Neural cell (in vitro differentiated cells): ENCODE measurements around the gene PLXNA2.

ENCODE experiments used
- EP300 ChIP-seq: fragments of 450-650 bp; conservative IDR thresholded peaks from 2 replicates; pipeline ENCODE4 v1.6.1; 2014; ENCODE audit warnings: antibody characterized with exemption, mild to moderate bottlenecking, moderate library complexity; ENCODE audit not compliant: poor library complexity, severe bottlenecking
- EZH2 ChIP-seq: fragments of 200-600, 300-800 bp; shearing (Covaris generic), sonication (generic); IDR thresholded peaks from 2 replicates; pipeline ENCODE4 v1.6.1; 2014; ENCODE audit warnings: antibody characterized with exemption, low read length, borderline replicate concordance, mild to moderate bottlenecking; ENCODE audit not compliant: insufficient read depth, poor library complexity, severe bottlenecking
- POLR2AphosphoS5 ChIP-seq: IDR thresholded peaks from 2 replicates; pipeline ENCODE4 v1.6.1; 2012
- RAD21 ChIP-seq: fragments of 450-650 bp; conservative IDR thresholded peaks from 2 replicates; pipeline ENCODE4 v1.6.1; 2014; ENCODE audit warnings: antibody characterized with exemption, mild to moderate bottlenecking, moderate library complexity
- TAF1 ChIP-seq: IDR thresholded peaks from 2 replicates; pipeline ENCODE4 v1.6.1; 2012; ENCODE audit warnings: low read depth
- TF ChIP-seq, protein P1 (sequence below): fragments of 450-650 bp; IDR thresholded peaks from 2 replicates; pipeline ENCODE4 v1.5.1; 2014; ENCODE audit warnings: antibody characterized with exemption, mild to moderate bottlenecking, moderate library complexity; ENCODE audit not compliant: poor library complexity, severe bottlenecking

DNA sequence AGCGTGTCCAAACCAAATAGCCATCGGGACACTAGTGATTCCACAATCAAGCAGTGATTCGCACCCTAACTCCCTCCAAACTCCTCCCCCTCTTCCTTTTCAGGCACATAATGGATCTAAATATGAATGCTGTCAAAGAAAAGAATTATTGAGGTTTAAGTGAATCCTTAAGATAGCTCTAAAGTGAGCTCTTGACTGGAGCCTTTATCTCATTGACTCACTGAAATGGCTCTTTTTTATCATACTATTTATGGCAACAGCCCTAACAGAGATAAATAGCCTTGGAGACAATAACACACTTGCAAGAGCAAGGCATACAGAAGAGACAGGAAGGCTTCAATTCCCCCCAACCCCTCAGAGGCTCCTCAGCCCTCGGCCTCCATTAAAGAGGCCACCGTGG, 143.3 kb downstream of the PLXNA2 start:
- TF ChIP-seq POLR2AphosphoS5 (peak; percentile 61), RAD21 (peak; percentile 31), EZH2 (no peak), TAF1 (no peak), EP300 (peak; percentile 86)
- TF ChIP-seq, protein P1, sequence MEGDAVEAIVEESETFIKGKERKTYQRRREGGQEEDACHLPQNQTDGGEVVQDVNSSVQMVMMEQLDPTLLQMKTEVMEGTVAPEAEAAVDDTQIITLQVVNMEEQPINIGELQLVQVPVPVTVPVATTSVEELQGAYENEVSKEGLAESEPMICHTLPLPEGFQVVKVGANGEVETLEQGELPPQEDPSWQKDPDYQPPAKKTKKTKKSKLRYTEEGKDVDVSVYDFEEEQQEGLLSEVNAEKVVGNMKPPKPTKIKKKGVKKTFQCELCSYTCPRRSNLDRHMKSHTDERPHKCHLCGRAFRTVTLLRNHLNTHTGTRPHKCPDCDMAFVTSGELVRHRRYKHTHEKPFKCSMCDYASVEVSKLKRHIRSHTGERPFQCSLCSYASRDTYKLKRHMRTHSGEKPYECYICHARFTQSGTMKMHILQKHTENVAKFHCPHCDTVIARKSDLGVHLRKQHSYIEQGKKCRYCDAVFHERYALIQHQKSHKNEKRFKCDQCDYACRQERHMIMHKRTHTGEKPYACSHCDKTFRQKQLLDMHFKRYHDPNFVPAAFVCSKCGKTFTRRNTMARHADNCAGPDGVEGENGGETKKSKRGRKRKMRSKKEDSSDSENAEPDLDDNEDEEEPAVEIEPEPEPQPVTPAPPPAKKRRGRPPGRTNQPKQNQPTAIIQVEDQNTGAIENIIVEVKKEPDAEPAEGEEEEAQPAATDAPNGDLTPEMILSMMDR, result no peak
